ENCODE measurements around the gene CSRNP3. TPM values are rescaled to one million over a fixed set of nuclear protein-coding genes. Genes with fewer than 3 reads are reported as not detected.

The CSRNP3 gene
- total and polyA plus RNA-seq, 2 experiments from 2014 or later = 3.0 to 14.0 TPM

DNA sequence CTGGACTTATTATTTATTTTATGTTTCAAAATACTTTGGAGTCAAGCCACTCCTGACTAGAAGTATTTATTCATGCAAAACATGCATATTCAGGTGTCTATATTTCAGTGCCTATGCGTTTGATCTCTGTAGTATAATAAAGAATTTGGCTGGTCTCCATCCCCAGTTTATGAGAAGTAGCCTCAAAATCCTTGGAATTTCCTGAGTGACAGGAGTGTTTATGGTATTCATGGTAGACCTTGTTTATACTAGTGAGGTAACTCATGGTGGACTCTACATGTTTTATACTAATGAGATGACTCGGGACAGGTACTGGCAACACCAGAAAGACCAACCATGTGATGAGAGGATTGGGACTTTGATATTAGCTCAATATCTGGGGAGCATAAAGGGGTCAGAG lies 43.9 kb upstream of the CSRNP3 start:
- DNase-seq (ENCODE audit: low spot score) = no peak
- 85% methylated on average over 2 of the region's 2 CpGs for whole genome bisulfite sequencing (ENCODE audit: low lambda C conversion rate, missing lambda C conversion rate)
- H3K36me3 ChIP-seq (replicated peaks; ENCODE audit: insufficient read depth, low read depth) = no peaks in the 10 kb centered on the region
- H2AFZ ChIP-seq = no peak overlapping the region
- no peak for TF ChIP-seq EZH2phosphoT487 (IDR thresholded peaks at IDR 0.05; ENCODE audit: low read depth, severe bottlenecking, unreplicated experiment)
- no peak for TF ChIP-seq EZH2 (IDR thresholded peaks at IDR 0.05; ENCODE audit: borderline replicate concordance)
- TF ChIP-seq, protein P1, sequence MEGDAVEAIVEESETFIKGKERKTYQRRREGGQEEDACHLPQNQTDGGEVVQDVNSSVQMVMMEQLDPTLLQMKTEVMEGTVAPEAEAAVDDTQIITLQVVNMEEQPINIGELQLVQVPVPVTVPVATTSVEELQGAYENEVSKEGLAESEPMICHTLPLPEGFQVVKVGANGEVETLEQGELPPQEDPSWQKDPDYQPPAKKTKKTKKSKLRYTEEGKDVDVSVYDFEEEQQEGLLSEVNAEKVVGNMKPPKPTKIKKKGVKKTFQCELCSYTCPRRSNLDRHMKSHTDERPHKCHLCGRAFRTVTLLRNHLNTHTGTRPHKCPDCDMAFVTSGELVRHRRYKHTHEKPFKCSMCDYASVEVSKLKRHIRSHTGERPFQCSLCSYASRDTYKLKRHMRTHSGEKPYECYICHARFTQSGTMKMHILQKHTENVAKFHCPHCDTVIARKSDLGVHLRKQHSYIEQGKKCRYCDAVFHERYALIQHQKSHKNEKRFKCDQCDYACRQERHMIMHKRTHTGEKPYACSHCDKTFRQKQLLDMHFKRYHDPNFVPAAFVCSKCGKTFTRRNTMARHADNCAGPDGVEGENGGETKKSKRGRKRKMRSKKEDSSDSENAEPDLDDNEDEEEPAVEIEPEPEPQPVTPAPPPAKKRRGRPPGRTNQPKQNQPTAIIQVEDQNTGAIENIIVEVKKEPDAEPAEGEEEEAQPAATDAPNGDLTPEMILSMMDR (IDR thresholded peaks at IDR 0.05; ENCODE audit: poor library complexity) = no peak
- H4K20me1 ChIP-seq (ENCODE audit: insufficient read depth, poor library complexity, severe bottlenecking) = no peaks in the 10 kb centered on the region
- no peaks in the 10 kb centered on the region for H3K9me2 ChIP-seq (replicated peaks; ENCODE audit: insufficient read depth)
- no peak overlapping the region for H3K4me3 ChIP-seq
- H3K4me1 ChIP-seq (ENCODE audit: insufficient read depth) = no peaks in the 10 kb centered on the region
- no peaks in the 10 kb centered on the region for H3K27me3 ChIP-seq
- no peaks in the 10 kb centered on the region for H3K79me2 ChIP-seq
- H3K9me3 ChIP-seq (ENCODE audit: low read depth) = no peaks in the 10 kb centered on the region
- H3K27ac ChIP-seq = no peak overlapping the region
- H3K4me2 ChIP-seq = no peak overlapping the region

DNA sequence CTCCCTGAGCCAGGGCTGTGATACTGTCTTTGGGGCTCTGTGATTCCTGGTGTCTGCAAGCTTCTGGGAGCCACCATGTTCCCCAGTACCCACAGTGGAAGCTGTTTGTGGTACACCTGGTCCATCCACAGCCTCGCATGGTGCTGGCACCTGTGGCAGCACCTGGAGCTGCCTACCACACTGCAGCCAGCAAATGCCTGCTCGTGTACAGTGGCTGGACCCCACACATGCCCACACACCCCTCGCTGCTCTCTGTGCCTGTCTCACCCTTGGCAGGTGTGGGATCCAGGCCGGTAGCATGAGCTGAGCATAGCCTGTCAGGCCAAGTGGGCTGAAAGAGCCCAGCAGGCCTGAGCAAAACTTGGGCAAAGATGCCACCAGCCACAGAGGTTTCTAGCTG lies 41.8 kb upstream of the CSRNP3 start:
- no peaks in the 10 kb centered on the region for H3K27me3 ChIP-seq
- H2AFZ ChIP-seq = no peak overlapping the region
- H3K9me2 ChIP-seq (replicated peaks; ENCODE audit: insufficient read depth) = no peaks in the 10 kb centered on the region
- no peak for DNase-seq (ENCODE audit: low spot score)
- TF ChIP-seq EZH2phosphoT487 (IDR thresholded peaks at IDR 0.05; ENCODE audit: low read depth, severe bottlenecking, unreplicated experiment) = no peak
- TF ChIP-seq EZH2 (IDR thresholded peaks at IDR 0.05; ENCODE audit: borderline replicate concordance) = no peak
- TF ChIP-seq, protein P1 (IDR thresholded peaks at IDR 0.05; ENCODE audit: poor library complexity) = no peak
- no peaks in the 10 kb centered on the region for H3K9me3 ChIP-seq (ENCODE audit: low read depth)
- no peaks in the 10 kb centered on the region for H4K20me1 ChIP-seq (ENCODE audit: insufficient read depth, poor library complexity, severe bottlenecking)
- H3K4me3 ChIP-seq = no peak overlapping the region
- no peaks in the 10 kb centered on the region for H3K79me2 ChIP-seq
- WGBS (ENCODE audit: low lambda C conversion rate, missing lambda C conversion rate) = 94% methylated on average over 4 of the region's 4 CpGs
- no peak overlapping the region for H3K4me2 ChIP-seq
- no peaks in the 10 kb centered on the region for H3K4me1 ChIP-seq (ENCODE audit: insufficient read depth)
- no peaks in the 10 kb centered on the region for H3K36me3 ChIP-seq (replicated peaks; ENCODE audit: insufficient read depth, low read depth)
- H3K27ac ChIP-seq = no peak overlapping the region

DNA sequence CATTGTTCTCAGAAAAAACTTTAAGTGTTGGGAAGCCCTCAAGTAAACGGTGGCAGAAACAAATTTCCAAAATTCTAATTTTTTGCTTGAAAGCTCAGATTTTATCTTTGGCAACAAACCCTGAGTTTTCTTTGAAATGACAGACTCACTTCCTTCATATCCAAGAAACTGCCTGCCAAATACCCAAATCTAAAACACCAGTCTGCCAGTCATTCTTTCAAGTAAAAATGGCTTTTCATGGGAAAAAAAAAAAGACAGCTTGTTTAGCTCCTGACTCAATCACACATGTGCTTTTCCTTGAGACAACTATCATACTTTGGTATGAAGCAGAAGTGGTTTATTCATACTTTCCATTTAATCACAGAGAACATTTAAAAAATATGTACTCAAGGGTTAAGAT lies 40.6 kb upstream of the CSRNP3 start:
- no peak overlapping the region for H3K27ac ChIP-seq
- TF ChIP-seq EZH2 (IDR thresholded peaks at IDR 0.05; ENCODE audit: borderline replicate concordance) (no peak), EZH2phosphoT487 (IDR thresholded peaks at IDR 0.05; ENCODE audit: low read depth, severe bottlenecking, unreplicated experiment) (no peak)
- TF ChIP-seq, protein P1 (IDR thresholded peaks at IDR 0.05; ENCODE audit: poor library complexity) = no peak

DNA sequence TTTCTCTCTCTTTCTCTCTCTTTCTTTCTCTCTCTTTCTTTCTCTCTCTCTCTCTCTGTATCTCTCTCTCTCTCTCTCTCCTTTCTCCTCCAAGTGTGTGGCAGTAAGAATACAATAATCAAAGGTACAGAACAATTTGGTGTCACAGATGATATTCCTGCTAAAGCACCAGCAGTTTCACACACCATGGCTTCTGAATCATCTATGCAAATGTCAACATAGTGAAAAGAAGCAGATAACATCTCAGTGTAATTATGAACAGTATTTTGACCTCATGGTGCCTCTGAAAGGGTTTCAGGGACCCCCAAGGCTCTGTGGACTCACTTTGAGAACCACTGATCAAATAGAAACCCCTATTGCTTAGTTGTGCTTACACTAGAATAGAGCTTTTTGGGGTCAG lies 38.5 kb upstream of the CSRNP3 start:
- TF ChIP-seq EZH2 (IDR thresholded peaks at IDR 0.05; ENCODE audit: borderline replicate concordance) (no peak), EZH2phosphoT487 (IDR thresholded peaks at IDR 0.05; ENCODE audit: low read depth, severe bottlenecking, unreplicated experiment) (no peak)
- TF ChIP-seq, protein P1 (IDR thresholded peaks at IDR 0.05; ENCODE audit: poor library complexity) = no peak
- Histone ChIP-seq H3K9me2 (replicated peaks; ENCODE audit: insufficient read depth) (no peaks in the 10 kb centered on the region), H3K4me2 (no peak overlapping the region), H3K9me3 (ENCODE audit: low read depth) (no peaks in the 10 kb centered on the region), H2AFZ (no peak overlapping the region), H3K27ac (no peak overlapping the region), H4K20me1 (ENCODE audit: insufficient read depth, poor library complexity, severe bottlenecking) (no peaks in the 10 kb centered on the region), H3K4me3 (no peak overlapping the region), H3K36me3 (replicated peaks; ENCODE audit: insufficient read depth, low read depth) (no peaks in the 10 kb centered on the region), H3K4me1 (ENCODE audit: insufficient read depth) (peaks cover 8% of the 10 kb centered on the region), H3K27me3 (no peaks in the 10 kb centered on the region), H3K79me2 (no peaks in the 10 kb centered on the region)
- no peak for DNase-seq (ENCODE audit: low spot score)

More for the DNA sequence above, 40.6 kb upstream of the CSRNP3 start:
- 86% methylated on average over 1 of the region's 1 CpG for WGBS (ENCODE audit: low lambda C conversion rate, missing lambda C conversion rate)
- no peak overlapping the region for H2AFZ ChIP-seq
- H3K36me3 ChIP-seq (replicated peaks; ENCODE audit: insufficient read depth, low read depth) = no peaks in the 10 kb centered on the region
- no peak for DNase-seq (ENCODE audit: low spot score)
- H3K79me2 ChIP-seq = no peaks in the 10 kb centered on the region
- H3K27me3 ChIP-seq = no peaks in the 10 kb centered on the region
- no peak overlapping the region for H3K4me3 ChIP-seq
- H3K4me1 ChIP-seq (ENCODE audit: insufficient read depth) = no peaks in the 10 kb centered on the region
- no peaks in the 10 kb centered on the region for H4K20me1 ChIP-seq (ENCODE audit: insufficient read depth, poor library complexity, severe bottlenecking)
- H3K9me2 ChIP-seq (replicated peaks; ENCODE audit: insufficient read depth) = no peaks in the 10 kb centered on the region
- H3K9me3 ChIP-seq (ENCODE audit: low read depth) = no peaks in the 10 kb centered on the region
- no peak overlapping the region for H3K4me2 ChIP-seq

Data from hepatocyte (in vitro differentiated cells).